ENCODE data around the gene COG5. TPM values are rescaled to one million over a fixed set of nuclear protein-coding genes. Genes with fewer than 3 reads are reported as not detected.

The COG5 gene
- total and polyA plus RNA-seq, 2 experiments from 2014 or later = 15.8 to 53.5 TPM

GRCh38 chr7:107181172-107181571 lies 382.5 kb downstream of the COG5 start:
- Histone ChIP-seq H4K20me1 (ENCODE audit: insufficient read depth, poor library complexity, severe bottlenecking) (peaks cover 43% of the 10 kb centered on the region), H3K4me1 (ENCODE audit: insufficient read depth) (peaks cover 22% of the 10 kb centered on the region), H3K9me3 (ENCODE audit: low read depth) (no peaks in the 10 kb centered on the region), H3K36me3 (replicated peaks; ENCODE audit: insufficient read depth, low read depth) (no peaks in the 10 kb centered on the region), H3K9me2 (replicated peaks; ENCODE audit: insufficient read depth) (no peaks in the 10 kb centered on the region), H3K4me3 (no peak overlapping the region), H3K27ac (peak overlapping the region; percentile 70), H3K79me2 (peaks cover 63% of the 10 kb centered on the region), H3K27me3 (no peaks in the 10 kb centered on the region), H3K4me2 (no peak overlapping the region), H2AFZ (no peak overlapping the region)
- no peak for DNase-seq (ENCODE audit: low spot score)
- WGBS (ENCODE audit: low lambda C conversion rate, missing lambda C conversion rate) = 98% methylated on average over 5 of the region's 5 CpGs
- TF ChIP-seq EZH2phosphoT487 (IDR thresholded peaks at IDR 0.05; ENCODE audit: low read depth, severe bottlenecking, unreplicated experiment) (no peak), CTCF (IDR thresholded peaks at IDR 0.05; ENCODE audit: poor library complexity) (no peak), EZH2 (IDR thresholded peaks at IDR 0.05; ENCODE audit: borderline replicate concordance) (no peak)

GRCh38 chr7:107180378-107180777 lies 383.3 kb downstream of the COG5 start:
- Histone ChIP-seq H3K9me3 (ENCODE audit: low read depth) (no peaks in the 10 kb centered on the region), H3K9me2 (replicated peaks; ENCODE audit: insufficient read depth) (no peaks in the 10 kb centered on the region), H4K20me1 (ENCODE audit: insufficient read depth, poor library complexity, severe bottlenecking) (peaks cover 48% of the 10 kb centered on the region), H3K27ac (peak overlapping the region; percentile 70), H3K79me2 (peaks cover 70% of the 10 kb centered on the region), H3K36me3 (replicated peaks; ENCODE audit: insufficient read depth, low read depth) (no peaks in the 10 kb centered on the region), H2AFZ (no peak overlapping the region), H3K4me3 (no peak overlapping the region), H3K4me1 (ENCODE audit: insufficient read depth) (peaks cover 22% of the 10 kb centered on the region), H3K27me3 (no peaks in the 10 kb centered on the region), H3K4me2 (peak overlapping the region; percentile 30)
- 53% methylated on average over 1 of the region's 1 CpG for WGBS (ENCODE audit: low lambda C conversion rate, missing lambda C conversion rate)
- DNase-seq (ENCODE audit: low spot score) = peak; percentile 72
- TF ChIP-seq CTCF (IDR thresholded peaks at IDR 0.05; ENCODE audit: poor library complexity) (no peak), EZH2phosphoT487 (IDR thresholded peaks at IDR 0.05; ENCODE audit: low read depth, severe bottlenecking, unreplicated experiment) (no peak), EZH2 (IDR thresholded peaks at IDR 0.05; ENCODE audit: borderline replicate concordance) (no peak)

- H3K27ac ChIP-seq = peak overlapping the region; percentile 70
- no peaks in the 10 kb centered on the region for H3K9me2 ChIP-seq (replicated peaks; ENCODE audit: insufficient read depth)
- TF ChIP-seq EZH2 (IDR thresholded peaks at IDR 0.05; ENCODE audit: borderline replicate concordance) (no peak), EZH2phosphoT487 (IDR thresholded peaks at IDR 0.05; ENCODE audit: low read depth, severe bottlenecking, unreplicated experiment) (no peak), CTCF (IDR thresholded peaks at IDR 0.05; ENCODE audit: poor library complexity) (no peak)
- no peak overlapping the region for H2AFZ ChIP-seq
- H3K4me2 ChIP-seq = peak overlapping the region; percentile 4
- peak; percentile 17 for DNase-seq (ENCODE audit: low spot score)
- H3K79me2 ChIP-seq = peaks cover 78% of the 10 kb centered on the region
- peaks cover 22% of the 10 kb centered on the region for H3K4me1 ChIP-seq (ENCODE audit: insufficient read depth)
- no peak overlapping the region for H3K4me3 ChIP-seq
- H3K27me3 ChIP-seq = no peaks in the 10 kb centered on the region
- no peaks in the 10 kb centered on the region for H3K36me3 ChIP-seq (replicated peaks; ENCODE audit: insufficient read depth, low read depth)
- no peaks in the 10 kb centered on the region for H3K9me3 ChIP-seq (ENCODE audit: low read depth)
- WGBS (ENCODE audit: low lambda C conversion rate, missing lambda C conversion rate) = 90% methylated on average over 14 of the region's 14 CpGs
- peaks cover 56% of the 10 kb centered on the region for H4K20me1 ChIP-seq (ENCODE audit: insufficient read depth, poor library complexity, severe bottlenecking)
These were observed 384.2 kb downstream of the COG5 start for GRCh38 chr7:107179326-107180164.
